Bronchial epithelial cell (primary cell): Measurements from ENCODE around the gene PPM1F. TPM values are rescaled to one million over a fixed set of nuclear protein-coding genes. Genes with fewer than 3 reads are reported as not detected.

Experiments used
- DNase-seq: peaks from one replicate; pipeline ENCODE4 v3.0.0-alpha.2; 2010; ENCODE audit warnings: low read depth
- FAIRE-seq: peaks from 2 replicates; lab custom pipeline; 2011; peaks lifted over from hg19 to GRCh38; lab: Jason Lieb, UNC
- H3K27me3 ChIP-seq: 2 replicates; pipeline ENCODE4 v1.5.1; 2011; ENCODE audit warnings: low read length; ENCODE audit not compliant: control insufficient read depth, insufficient read depth
- H3K36me3 ChIP-seq: 2 replicates; pipeline ENCODE4 v1.5.1; 2011; ENCODE audit warnings: low read length; ENCODE audit not compliant: control insufficient read depth, insufficient read depth
- H3K4me3 ChIP-seq: 2 replicates; pipeline ENCODE4 v1.5.1; 2011; ENCODE audit warnings: mild to moderate bottlenecking, low read depth, low read length, control low read depth
- CTCF ChIP-seq: IDR thresholded peaks from 2 replicates; pipeline ENCODE4 v1.5.1; 2011; ENCODE audit warnings: mild to moderate bottlenecking, moderate library complexity, low read length, control low read depth, inconsistent platforms; ENCODE audit not compliant: insufficient read depth, severe bottlenecking
- total RNA-seq: library from RNA; depleted of rRNA; stranded (reverse); fragments of >200 nt; gene quantifications from 2 replicates; pipeline ENCODE4 v1.2.1, GENCODE V29; 2014

PPM1F gene
- total RNA-seq, 1 donor from 2014 or later = 16.1 TPM

GRCh38 chr22:21958360-21959273 is 6.0 kb upstream of the PPM1F start:
- DNase-seq (no peak), FAIRE-seq (no peak)
- no peak overlapping the region for H3K4me3 ChIP-seq
- no peaks in the 10 kb centered on the region for H3K27me3 ChIP-seq
- H3K36me3 ChIP-seq = peaks cover 19% of the 10 kb centered on the region
- TF ChIP-seq CTCF = no peak

DNA sequence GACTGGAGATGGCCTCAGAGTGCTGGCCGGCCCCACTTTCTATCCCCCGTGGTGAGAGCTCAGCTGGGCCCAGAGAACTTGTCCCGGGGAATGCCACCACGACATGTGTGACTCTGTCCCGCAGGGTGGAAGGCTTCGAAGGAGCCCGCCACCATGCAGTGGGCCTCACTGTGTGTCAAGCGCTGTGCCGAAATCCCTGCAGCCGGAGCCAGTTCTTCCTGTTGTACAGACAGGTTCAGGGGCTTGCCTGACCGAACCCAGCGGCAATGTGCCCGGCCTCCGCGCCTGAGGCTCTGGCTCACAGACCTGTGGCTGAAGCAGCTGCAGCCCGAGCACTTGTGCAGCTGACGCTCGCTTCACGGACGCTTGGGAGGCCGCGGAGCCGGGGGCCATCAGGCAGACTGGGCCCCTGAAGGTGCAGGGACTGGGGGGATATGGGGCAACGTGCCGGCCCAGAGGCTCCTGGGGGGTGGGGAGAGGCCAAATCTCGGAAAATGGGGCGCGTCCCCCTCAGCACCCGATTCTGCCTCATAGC is 650 bp downstream of the PPM1F start:
- Histone ChIP-seq H3K27me3 (no peaks in the 10 kb centered on the region), H3K4me3 (peak overlapping the region; percentile 85), H3K36me3 (no peaks in the 10 kb centered on the region)
- DNase-seq = peak; percentile 29
- FAIRE-seq = no peak
- TF ChIP-seq CTCF = no peak

GRCh38 chr22:21951062-21951461 is 1.6 kb downstream of the PPM1F start:
- no peak for TF ChIP-seq CTCF
- FAIRE-seq (no peak), DNase-seq (no peak)
- Histone ChIP-seq H3K27me3 (no peaks in the 10 kb centered on the region), H3K36me3 (peaks cover 1% of the 10 kb centered on the region), H3K4me3 (no peak overlapping the region)

DNA sequence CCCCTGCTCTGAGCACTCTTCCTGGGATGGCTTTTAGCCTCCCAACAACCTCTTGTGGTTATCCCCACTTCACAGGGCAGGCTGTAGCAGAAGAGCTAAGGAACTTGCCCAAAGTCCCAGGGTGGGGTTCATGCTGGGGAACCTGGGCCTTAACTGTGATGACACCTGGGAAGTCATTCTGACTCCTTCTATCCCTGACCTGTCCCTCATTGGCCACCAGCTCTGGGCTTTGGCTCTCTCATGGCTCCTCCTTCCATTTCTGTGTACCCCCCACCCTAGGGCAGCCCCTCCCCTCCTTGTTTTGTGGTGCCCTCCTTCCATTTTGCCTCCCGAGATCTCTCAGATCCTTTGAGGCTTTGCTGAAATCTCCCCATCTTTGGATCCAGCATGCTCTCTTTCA is 2.7 kb downstream of the PPM1F start:
- Histone ChIP-seq H3K36me3 (peaks cover 9% of the 10 kb centered on the region), H3K4me3 (no peak overlapping the region), H3K27me3 (no peaks in the 10 kb centered on the region)
- FAIRE-seq (no peak), DNase-seq (no peak)
- no peak for TF ChIP-seq CTCF

GRCh38 chr22:21949569-21949918 is 3.1 kb downstream of the PPM1F start:
- no peak overlapping the region for H3K4me3 ChIP-seq
- no peak for FAIRE-seq
- TF ChIP-seq CTCF = no peak

More at GRCh38 chr22:21949569-21949918, 3.1 kb downstream of the PPM1F start:
- no peaks in the 10 kb centered on the region for H3K27me3 ChIP-seq
- DNase-seq = no peak
- H3K36me3 ChIP-seq = peaks cover 11% of the 10 kb centered on the region
